Spinal cord (tissue), 10 donors: ENCODE measurements around the gene TAL1. TPM values are rescaled to one million over a fixed set of nuclear protein-coding genes. Genes with fewer than 3 reads are reported as not detected.

Experiments
- DNase-seq, 6 donors: peaks; one replicate each; pipeline versions ENCODE4 v3.0.0 to v3.0.0-alpha.2; 2013 to 2015; ENCODE audit warnings: low spot score in 6 of 6, low read depth in 4 of 6
- H3K27ac ChIP-seq: one replicate; pipeline ENCODE4 v1.5.1; 2013; ENCODE audit warnings: low read depth, low read length, control low read depth
- H3K27me3 ChIP-seq: one replicate; pipeline ENCODE4 v1.6.1; 2013; ENCODE audit warnings: low read length; ENCODE audit not compliant: control insufficient read depth, insufficient read depth
- H3K36me3 ChIP-seq: one replicate; pipeline ENCODE4 v1.6.1; 2013; ENCODE audit warnings: low read length; ENCODE audit not compliant: control insufficient read depth, insufficient read depth
- H3K4me1 ChIP-seq: one replicate; pipeline ENCODE4 v1.6.1; 2013; ENCODE audit warnings: low read length; ENCODE audit not compliant: control insufficient read depth, insufficient read depth
- H3K4me3 ChIP-seq: one replicate; pipeline ENCODE4 v1.5.1; 2013; ENCODE audit warnings: low read depth, low read length, control low read depth
- H3K9me3 ChIP-seq: one replicate; pipeline ENCODE4 v1.6.1; 2013; ENCODE audit warnings: low read length; ENCODE audit not compliant: control insufficient read depth, insufficient read depth
- WGBS: methylation state at CpG from one replicate; pipeline ENCODE4 v1.1.5; 2013; ENCODE audit warnings: missing lambda C conversion rate; ENCODE audit not compliant: insufficient coverage; 5-methylcytosine and 5-hydroxymethylcytosine counted together
- polyA plus RNA-seq, 2 donors: library from polyadenylated mRNA; unstranded; fragments of 120-200 nt; gene quantifications; one replicate each; pipeline ENCODE4 v1.2.1, GENCODE V29; 2013; ENCODE audit not compliant: insufficient read length in 2 of 2
- total RNA-seq, 2 donors: library from RNA; depleted of rRNA in 1 of 2; stranded (reverse); fragments of 120-200 nt in 1 of 2; fragments of >200 nt in 1 of 2; gene quantifications; one replicate each; pipeline versions ENCODE4 v1.2.3 to v1.2.4, GENCODE V29; 2013 to 2014
- donor health status: healthy.

The TAL1 gene
- total and polyA plus RNA-seq, 4 donors = 5.6 to 8.7 (median 7.2) TPM

DNA sequence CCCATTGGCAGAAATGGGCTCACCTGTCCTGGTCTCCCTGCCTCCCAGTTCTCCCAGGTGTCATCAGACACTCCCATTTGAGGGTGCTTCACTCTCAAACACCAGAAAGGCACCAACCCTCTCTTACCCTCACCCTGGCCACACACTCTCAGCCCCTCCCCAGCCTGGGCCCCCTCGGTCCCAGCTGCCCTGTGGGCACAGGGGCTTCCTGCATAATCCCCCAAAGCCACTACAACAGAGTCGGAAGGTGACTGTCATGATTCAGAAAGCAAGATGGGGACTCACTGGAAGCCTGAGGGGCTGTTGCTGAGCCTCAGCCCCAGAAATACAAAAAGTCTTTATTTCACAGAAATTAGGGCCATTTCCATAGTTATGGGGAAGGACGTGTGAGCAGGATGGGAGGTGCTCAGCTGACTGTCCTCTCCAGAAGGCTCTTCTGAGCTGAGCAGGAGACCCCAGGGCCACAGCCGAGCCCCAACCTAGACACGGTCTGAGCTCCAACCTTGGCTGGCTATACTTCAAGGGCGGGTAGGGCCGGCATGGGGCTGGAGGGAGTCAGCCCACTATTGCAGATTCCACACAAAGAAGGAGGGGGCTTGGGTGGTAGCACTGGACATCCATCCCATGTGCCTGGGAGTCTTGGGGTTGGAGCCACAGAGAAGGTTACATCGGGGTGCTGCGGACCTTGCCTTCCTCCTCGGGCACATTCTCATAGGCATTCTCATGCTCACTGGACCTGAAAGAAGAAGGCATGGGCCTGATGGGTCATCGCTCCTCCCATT is 48.5 kb downstream of the TAL1 start:
- H3K27me3 ChIP-seq = peaks cover 20% of the 10 kb centered on the region
- DNase-seq = no peak
- H3K27ac ChIP-seq = no peak overlapping the region
- peaks cover 27% of the 10 kb centered on the region for H3K4me1 ChIP-seq
- WGBS = 76% methylated on average over 10 of the region's 11 CpGs
- H3K9me3 ChIP-seq = no peaks in the 10 kb centered on the region
- H3K36me3 ChIP-seq = no peaks in the 10 kb centered on the region
- H3K4me3 ChIP-seq = no peak overlapping the region

DNA sequence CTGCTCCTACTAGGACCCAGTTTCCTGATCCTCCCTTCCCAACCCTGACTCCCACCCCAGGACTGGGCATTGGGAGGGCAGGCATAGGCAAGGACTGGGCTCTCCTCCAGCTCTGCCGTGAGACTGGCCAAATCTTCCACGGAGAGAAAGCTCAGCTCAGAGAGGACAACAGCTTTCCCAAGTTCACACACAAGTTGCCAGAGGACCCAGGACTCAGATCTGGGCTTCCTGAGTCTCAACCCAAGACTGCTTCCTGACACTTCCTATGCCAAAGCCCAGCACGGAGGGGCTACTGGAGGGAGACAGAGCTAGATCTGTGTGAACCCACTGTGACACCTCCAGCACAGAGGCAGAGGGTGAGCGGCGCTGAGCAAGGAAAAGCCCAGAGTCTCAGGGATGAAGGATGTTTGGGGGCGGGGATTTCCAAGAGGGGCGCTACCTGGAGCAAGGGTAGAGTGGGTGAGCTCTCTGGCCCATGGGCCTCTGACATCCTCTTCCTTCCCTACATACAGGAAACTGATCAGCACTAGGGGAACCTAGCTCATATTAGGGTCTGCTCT is 49.3 kb downstream of the TAL1 start:
- DNase-seq = peak in 1 of 6 donors; percentile 41
- 35% methylated on average over 2 of the region's 7 CpGs for WGBS

DNA sequence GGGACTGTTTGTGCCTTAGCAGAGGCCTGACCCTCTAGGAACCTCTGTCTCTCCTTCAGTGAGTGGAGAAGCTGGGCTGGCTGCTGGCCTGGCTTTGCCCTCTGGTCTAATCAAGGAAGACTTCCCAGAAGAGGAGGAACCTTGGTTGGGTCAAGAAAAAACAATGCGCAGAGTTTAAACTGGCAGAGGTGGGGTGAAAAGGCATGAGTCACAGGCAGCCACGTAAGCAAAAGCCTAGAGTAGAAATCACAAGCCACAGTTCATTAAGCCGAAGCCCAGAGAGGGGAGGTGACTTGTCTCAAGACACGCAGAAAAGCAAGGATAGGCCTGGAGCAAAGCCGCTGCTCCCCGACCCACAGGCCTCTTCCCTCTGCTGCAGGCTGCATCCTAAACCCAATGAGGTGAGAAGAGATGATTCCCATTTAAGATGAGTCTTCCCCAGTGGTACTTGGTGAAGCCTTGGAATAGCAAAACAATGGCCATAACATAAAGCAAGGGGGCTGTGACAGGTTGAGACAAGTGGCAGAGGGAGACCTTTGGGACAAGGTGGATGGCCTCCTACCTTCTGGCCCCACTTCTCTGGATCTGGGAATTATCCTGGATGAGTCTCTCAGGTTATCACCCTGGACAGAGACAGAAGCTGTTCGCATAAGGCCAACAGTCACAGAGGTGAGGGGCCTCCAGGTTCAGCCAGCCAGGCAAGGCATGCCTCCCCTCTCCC is 49.9 kb downstream of the TAL1 start:
- Histone ChIP-seq H3K27ac (no peak overlapping the region), H3K27me3 (peaks cover 20% of the 10 kb centered on the region), H3K9me3 (no peaks in the 10 kb centered on the region), H3K36me3 (no peaks in the 10 kb centered on the region), H3K4me3 (no peak overlapping the region), H3K4me1 (peaks cover 27% of the 10 kb centered on the region)
- 93% methylated on average over 3 of the region's 7 CpGs for WGBS
- DNase-seq = no peak

More for the DNA sequence above, 49.3 kb downstream of the TAL1 start:
- Histone ChIP-seq H3K4me1 (peaks cover 27% of the 10 kb centered on the region), H3K27ac (no peak overlapping the region), H3K27me3 (peaks cover 20% of the 10 kb centered on the region), H3K36me3 (no peaks in the 10 kb centered on the region), H3K4me3 (no peak overlapping the region), H3K9me3 (no peaks in the 10 kb centered on the region)

DNA sequence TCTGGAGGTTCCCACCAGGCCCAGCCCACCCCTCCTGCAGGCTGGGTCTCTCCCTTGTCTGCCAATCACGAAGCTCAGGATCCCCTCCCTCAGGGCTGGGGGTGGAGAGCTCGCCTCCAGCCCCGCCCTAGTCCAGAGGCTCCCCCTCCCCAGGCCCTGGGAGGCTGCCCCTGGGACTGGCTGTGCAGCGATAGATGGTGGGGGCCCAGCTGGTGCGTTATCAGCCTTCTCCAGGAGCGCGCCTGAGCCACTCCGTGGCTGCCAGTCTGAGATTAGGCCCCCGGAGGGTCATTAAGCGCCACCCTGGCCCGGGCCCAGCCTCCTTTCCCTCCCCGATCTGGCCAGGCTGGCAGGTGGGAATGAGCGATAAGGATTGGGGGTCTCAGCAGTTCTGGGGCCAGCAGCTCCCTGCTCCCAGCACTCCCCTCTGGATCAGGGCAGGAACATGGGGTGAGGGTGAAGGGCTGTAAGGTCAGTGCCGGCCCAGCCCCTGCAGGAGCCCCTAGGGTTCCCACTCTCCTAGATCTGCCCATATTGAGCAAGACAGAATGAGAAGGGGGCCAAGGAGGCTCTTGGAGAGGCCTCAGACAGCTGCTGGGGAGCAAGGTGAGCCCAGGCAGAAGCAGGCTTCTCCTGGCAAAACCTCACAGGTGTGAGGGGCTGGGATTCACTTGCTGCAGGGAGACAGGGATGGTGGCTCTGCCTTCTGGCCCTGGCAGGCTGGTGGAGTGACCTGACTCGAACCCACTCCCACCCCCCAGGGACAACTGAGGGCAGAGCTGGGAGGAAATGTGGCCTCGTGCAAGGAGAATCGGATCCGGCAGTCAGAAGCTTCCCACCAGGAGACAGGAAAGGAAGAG is 50.7 kb downstream of the TAL1 start:
- WGBS = 44% methylated on average over 14 of the region's 18 CpGs
- no peak for DNase-seq
- Histone ChIP-seq H3K36me3 (no peaks in the 10 kb centered on the region), H3K4me1 (peaks cover 27% of the 10 kb centered on the region), H3K27me3 (peaks cover 24% of the 10 kb centered on the region), H3K27ac (no peak overlapping the region), H3K9me3 (no peaks in the 10 kb centered on the region), H3K4me3 (no peak overlapping the region)

DNA sequence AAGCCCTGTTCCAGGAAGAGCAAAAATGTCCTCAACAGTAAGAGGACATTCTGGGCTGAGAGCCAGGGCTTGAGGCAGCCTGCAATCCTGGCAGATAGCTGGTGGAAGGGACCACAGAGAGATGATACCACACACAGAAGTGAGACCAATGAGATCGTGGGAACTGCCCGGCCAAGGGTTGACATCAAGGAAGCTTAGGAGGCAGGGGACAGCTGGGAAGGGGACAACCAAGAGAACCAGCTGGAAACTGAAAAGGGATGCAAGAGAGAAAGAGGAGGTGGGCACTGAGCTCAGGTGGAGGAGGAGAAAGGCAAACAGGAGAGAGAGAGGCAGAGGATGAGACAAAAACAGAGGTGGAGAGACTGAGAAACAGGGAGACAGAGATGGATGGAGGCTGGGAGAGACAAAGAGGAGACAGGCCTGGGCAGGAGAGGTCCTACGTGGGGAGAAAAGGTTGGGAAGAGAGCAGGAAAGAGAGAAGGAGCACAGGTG is 51.4 kb downstream of the TAL1 start:
- Histone ChIP-seq H3K27me3 (peaks cover 27% of the 10 kb centered on the region), H3K4me3 (no peak overlapping the region), H3K36me3 (no peaks in the 10 kb centered on the region), H3K4me1 (peaks cover 27% of the 10 kb centered on the region), H3K9me3 (no peaks in the 10 kb centered on the region), H3K27ac (no peak overlapping the region)
- no peak for DNase-seq
- 51% methylated on average over 3 of the region's 3 CpGs for WGBS

DNA sequence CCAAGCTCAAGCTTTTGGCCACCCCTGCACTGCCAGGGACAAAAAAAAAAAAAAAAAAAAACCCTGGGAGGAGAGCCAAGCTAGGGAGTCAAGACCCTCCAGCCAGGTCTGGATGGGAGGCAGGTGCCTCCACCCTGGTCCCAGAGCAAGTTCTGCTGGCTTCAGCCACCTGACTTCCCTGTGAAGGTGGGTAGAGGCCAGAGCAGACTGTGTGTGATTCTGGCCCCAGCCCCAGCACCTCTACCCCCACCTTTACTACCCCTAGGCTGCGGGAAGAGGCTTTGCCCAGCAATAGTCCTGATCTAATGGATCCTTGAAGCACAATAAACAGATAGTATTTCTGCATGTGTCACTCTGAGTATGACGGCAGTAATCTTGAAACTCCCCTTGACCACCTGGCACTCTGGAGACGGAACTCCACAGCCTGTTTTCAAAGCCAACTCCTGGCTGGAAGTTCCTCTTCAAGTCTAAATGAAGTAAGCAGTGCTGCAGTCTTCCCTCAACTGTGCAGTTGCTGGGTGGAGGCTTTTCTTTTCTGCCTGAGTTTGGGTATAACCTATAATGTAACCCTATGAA is 51.9 kb downstream of the TAL1 start:
- Histone ChIP-seq H3K27me3 (peaks cover 27% of the 10 kb centered on the region), H3K36me3 (no peaks in the 10 kb centered on the region), H3K27ac (no peak overlapping the region), H3K4me3 (no peak overlapping the region), H3K4me1 (peaks cover 27% of the 10 kb centered on the region), H3K9me3 (no peaks in the 10 kb centered on the region)
- WGBS = 100% methylated on average over 1 of the region's 3 CpGs
- no peak for DNase-seq

DNA sequence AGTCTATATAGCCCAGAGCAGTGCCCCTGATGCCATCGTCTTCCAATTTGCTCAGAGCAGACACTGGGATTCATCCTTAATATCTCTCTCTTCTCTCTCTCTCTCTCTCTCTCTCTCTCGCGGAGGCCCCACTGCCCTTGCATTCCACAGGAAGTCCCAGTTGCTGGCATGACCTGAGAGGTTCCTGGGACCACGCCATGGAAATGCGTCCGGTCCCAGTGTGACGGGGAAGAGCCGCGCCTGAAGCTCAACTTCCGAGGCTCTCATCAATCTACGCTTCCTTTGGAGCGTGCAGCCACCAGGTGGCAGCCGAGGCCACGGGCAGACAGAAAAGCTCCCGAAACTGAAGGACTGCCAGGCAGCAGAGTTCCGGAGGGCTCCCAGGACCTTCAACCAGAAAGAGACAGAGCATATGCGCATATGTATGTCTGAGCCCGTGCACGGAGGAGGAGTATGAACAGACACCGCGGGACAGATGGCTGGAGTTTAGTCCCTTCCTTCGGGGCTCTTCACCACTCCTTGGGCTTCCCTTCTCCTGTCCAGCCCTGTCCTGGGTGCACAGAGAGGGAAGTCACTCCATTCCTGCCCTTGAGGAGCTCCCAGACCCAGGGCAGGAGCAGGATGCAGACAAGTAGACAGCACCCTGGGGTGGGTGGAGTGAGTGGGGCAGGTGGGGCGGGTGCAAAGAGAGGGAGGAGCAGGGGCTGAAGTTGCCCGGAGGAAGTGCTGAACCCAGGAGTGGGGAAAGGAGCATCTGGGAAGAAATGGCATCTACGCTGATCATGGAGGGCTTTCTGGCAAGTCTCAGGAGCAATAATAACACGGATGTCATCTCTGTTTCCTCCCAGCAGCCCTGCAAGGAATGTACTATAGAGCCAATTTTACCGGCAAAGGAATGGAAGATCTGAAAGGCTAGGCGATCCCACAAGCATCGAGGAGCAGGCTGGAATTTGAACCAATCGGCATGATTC is 52.7 kb downstream of the TAL1 start:
- peaks cover 27% of the 10 kb centered on the region for H3K27me3 ChIP-seq
- peaks cover 27% of the 10 kb centered on the region for H3K4me1 ChIP-seq
- no peaks in the 10 kb centered on the region for H3K36me3 ChIP-seq

DNA sequence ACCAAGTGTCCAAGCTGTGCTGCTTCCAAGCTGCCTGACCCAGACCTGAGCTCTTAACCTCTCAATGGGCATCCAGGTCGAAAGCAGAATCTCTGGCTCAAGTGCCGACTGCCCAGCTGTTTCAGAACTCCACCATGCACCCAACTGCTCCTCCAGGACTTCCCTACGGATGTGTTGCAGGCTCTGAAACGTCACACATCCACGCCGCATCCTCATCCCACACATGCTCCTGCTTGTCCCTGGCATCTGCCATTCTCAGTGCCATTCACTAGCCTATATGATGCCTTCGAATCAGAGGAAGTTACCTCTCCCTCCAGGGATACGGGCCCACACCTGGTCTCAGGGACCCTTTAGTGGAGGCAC is 53.4 kb downstream of the TAL1 start:
- H3K27me3 ChIP-seq = peaks cover 27% of the 10 kb centered on the region
- peaks cover 27% of the 10 kb centered on the region for H3K4me1 ChIP-seq
- no peaks in the 10 kb centered on the region for H3K9me3 ChIP-seq
- H3K36me3 ChIP-seq = no peaks in the 10 kb centered on the region
- H3K27ac ChIP-seq = no peak overlapping the region
- DNase-seq = no peak
- H3K4me3 ChIP-seq = no peak overlapping the region
- WGBS = 75% methylated on average over 8 of the region's 8 CpGs

More for the DNA sequence above, 52.7 kb downstream of the TAL1 start:
- Histone ChIP-seq H3K4me3 (peak overlapping the region; percentile 22), H3K27ac (no peak overlapping the region), H3K9me3 (no peaks in the 10 kb centered on the region)
- peak; percentile 69 to 95 (median 74) for DNase-seq
- WGBS = 9% methylated on average over 28 of the region's 30 CpGs
